Measurements from ENCODE around the gene ASAP2.
"Not testable (repeated sequence)": the region's sequence is repeated elsewhere in the genome, so short reads cannot be mapped to it uniquely, and the experiment has no call there.

The ASAP2 gene

DNA sequence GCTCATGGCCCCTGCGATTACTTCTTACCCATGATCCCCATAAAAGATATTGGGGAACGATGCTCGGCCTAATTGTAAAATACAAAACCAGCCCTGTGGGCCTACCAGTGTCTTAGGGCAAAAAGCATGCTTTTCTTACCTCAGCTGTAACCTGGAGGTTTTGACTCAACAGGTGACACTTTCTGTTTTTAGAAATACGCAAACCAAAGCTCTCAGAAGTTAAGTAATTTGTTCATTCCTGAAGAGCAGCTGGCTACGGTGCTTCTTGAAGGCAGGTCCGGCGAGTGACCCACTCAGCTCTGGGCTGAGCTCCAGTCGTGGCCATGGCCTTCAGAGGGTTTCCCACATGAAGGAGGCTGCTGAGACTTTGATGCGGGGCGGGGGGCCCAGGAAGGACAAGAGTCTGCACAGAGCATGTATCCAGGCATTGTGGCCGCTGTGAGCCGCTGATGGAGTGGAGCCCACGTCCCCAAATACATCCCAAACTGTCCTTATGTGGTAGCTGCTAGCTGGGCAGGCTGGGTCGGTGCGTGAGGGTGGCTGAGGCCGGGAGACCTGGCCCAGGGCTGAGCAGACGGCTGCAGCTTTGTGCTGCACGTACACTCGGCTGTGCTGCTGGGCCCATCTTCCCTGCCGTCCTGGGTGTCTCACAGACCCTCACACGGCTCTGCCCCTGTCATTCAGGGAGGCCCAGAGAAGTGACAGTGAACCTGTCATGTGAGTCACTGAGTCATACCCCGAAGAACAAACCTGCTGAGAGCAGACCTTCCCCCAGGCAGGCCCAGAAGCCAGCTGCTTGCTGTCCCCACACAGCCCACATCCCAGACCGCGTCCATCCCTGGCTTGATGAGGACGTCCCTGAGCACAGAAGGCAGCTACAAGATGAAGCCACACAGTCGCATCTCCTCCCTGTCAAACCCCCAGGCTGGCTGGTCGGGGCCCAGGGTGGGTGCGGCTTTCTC lies 182.6 kb downstream of the ASAP2 start:
- DNase-seq, result no peak

DNA sequence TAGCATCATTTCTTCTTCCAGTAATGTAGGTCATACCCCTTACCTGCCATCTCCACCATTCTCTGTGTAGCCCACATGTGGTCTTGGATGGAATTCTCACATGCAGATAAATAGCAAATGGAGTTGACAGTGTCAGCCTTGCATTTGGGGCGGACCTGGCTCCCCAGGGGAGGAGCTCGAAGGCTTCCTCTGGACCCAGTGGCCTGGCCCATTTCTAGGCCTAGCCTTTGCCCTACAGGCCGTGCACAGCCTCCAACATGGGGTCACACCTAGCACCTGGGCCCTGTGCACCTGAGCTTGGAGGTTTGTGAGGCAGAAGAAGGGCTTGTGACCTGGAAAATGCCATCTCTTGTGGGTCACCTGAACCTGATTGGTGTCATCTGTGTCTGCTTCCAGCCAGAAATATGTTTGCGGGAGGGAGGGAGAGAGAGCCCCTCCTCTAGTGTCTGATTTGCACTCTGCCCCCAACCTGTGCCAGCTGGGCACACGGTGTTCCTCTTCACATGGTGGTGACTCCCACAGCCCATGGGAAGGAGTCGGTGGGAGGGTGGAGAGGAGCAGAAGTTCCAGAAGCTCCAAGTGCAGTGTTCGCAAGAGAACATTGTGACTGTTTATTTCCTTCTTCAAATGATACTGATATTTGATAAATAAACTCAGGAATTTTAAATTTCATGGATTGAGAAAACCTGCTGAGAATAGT lies 183.7 kb downstream of the ASAP2 start:
- DNase-seq, result no peak

DNA sequence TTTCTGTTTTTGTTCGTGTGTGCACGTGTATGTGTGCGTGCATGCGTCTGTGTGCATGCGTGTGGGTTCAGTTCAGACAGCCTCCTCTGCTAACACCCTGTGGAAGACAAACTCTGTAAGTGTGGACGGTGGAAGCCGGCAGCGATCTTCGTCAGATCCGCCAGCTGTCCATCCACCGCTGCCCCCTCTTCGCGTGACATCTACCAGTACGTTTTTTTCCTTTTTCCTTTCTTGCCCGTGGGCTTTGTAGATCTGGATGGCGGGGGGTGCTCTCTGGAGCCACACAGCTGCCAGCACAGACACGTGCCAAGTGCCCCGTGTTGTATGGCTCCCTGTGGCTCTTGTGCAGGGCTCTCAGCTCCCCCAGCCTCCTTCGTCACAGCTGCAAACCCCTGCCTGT lies 184.4 kb downstream of the ASAP2 start:
- DNase-seq, result no peak

DNA sequence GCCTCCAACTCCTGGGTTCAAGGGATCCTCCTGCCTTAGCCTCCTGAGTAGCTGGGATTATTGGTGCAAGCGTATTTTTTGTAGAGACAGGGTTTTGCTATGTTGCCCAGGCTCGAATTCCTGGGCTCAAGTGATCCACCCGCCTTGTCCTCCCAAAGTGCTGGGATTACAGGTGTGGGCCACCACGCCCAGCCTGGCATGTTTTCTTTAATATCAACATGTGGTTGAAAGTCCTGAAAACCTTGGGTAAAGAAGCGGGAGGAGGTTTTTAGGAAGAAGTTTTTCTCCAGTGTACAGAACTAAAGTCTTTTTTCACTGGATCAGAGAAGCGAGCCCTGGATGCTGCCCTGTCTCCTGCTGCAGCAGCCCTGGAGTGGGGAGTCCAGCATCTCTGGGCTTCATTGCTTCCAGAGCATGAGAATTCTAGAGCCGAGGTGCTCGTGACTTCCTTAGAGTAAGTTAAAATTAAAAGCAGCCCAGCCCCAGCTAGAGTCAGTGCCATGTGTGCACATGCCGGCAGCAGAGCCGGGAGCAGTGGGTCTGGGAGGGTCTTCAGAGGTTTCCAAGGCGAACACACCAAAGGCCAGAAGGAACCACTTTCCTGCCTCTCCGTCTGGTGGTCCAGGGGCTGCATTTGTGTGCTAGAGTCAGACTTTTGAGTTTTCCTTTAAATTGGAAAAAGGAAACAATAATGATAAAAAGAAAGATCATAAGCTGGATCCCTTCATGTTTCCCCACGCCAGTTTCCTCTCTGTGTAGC lies 185.5 kb downstream of the ASAP2 start:
- no peak for DNase-seq

DNA sequence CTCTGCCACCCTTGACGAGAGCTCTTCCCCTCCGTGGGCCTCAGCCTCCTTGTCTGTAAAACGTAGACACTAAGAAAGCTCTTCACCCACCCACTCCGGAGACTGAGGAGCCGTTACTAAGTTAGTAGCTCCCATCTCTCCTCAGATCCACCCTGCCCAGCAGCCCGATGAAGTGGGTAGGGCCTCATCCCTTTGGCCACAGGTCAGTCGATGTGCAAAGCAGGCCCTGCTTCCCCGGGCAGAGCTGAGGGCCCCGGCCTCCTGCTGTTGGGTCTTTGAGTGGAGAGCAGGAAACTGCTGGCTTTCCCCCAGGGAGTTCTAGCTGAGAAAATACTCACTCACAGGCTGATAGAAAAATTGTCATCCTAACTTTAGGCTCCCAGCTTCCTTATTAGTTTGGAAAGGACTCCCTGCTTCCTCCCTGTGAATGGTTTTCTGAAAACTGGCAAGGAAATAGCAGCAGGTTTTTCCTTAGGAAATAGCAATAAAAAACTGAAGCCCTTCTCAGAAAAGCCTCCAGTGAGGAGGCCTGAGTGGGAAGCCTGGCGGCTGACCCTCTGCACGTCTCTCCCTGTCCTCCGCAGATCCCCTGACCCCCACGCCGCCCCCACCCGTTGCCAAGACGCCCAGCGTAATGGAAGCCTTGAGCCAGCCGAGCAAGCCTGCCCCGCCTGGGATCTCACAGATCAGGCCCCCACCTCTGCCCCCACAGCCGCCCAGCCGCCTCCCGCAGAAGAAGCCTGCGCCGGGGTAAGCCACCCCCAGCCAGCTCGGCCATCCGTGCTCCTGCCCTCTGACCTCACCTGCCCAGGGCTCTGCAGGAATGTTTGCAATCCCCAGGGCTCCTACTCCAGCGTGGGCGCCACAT lies 186.5 kb downstream of the ASAP2 start:
- DNase-seq, result no peak

DNA sequence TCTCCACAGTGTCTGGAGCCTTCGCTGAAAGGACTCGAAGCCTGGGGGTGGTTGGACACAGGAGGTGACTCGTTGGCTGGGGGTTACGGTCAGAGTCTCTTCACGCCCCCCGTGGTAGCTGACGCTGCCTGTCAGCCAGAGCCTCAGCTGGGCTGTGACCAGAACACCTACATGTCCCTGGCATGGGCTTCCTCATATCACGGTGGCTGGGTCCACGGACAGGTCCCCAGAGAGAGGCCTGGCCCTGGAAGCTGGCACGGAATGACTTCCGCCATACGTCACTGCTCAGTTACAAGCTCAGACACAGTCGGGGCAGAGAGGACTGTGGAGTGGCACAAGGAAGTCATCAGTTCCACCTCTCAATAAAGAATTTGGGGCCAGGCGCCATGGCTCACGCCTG lies 188.2 kb downstream of the ASAP2 start:
- DNase-seq, result no peak

DNA sequence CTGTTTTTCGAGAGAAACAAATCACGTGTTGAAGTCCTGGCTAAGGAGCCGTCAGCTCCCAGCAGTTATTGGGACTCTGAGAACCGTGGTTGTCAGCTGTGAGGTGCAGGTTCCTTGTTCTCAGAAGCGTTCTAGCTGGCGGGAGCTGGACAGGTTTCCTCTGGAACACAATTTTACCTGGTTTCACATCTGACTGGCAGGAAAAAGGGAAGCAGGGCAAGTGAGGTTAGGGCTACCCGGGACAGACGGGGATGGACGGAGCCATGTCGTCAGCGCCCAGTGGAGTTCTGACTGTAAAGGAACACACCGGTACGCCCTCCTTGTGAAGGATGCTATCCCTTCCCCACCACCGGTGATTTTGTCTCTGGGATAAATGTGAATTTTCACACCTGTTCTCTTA lies 190.6 kb downstream of the ASAP2 start:
- DNase-seq, result no peak

DNA sequence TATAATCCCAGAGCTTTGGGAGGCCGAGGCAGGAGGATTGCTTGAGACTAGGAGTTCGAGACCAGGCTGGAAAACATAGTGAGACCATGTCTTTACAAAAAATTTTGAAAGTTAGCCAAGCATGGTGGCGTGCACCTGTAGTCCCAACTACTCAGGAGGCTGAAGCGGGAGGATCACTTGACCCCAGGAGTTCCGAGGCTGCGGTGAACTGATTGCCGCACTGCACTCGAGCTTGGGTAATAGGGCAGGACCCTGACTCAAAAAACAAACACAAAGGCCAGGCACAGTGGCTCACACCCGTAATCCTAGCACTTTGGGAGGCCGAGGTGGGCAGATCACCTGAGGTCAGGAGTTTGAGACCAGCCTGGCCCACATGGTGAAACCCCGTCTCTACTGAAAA lies 191.6 kb downstream of the ASAP2 start:
- DNase-seq, result not testable (repeated sequence)

DNA sequence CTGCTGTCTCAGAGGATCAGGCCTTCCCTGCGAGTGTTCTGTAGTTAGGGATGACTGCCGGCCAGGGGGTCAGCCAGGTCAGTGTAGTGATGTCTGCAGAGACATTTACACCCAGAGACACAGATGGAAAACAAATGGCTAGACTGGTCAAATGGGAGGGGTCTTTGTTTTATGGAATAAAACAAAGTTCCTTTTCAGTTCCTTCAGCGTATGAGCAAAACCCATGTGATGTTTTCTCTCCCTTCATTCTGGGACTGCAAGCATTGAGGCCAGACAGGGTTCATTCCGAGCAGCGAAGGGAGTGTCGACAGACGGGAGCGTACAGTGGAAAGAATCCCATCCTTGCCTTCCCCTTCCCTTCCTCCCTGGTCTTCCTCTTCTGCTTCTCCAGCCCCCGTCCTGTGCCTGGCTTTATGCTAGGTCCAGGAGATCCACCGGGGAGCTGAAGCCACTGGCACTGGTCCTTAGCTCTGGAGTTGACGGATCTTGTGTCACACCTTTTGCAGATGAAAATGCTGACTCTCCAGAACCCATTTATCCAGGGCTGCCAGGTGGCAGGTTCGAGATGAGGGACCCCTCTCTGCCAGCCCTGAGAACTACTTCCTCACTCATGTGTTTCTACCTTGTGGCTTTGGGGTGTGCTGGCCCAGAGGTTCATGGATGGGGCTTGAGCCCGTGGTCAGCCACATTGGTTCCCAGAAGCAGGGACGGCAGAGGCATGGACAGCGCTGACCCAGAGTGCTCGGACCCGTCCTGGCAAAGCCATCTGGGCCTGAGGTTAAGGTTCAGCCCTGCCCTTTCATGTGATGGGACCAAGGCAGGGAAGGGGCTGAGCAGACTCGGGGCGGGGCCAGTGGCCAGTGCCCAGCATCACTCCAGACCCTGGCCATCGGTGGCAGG lies 192.5 kb downstream of the ASAP2 start:
- DNase-seq, result no peak

DNA sequence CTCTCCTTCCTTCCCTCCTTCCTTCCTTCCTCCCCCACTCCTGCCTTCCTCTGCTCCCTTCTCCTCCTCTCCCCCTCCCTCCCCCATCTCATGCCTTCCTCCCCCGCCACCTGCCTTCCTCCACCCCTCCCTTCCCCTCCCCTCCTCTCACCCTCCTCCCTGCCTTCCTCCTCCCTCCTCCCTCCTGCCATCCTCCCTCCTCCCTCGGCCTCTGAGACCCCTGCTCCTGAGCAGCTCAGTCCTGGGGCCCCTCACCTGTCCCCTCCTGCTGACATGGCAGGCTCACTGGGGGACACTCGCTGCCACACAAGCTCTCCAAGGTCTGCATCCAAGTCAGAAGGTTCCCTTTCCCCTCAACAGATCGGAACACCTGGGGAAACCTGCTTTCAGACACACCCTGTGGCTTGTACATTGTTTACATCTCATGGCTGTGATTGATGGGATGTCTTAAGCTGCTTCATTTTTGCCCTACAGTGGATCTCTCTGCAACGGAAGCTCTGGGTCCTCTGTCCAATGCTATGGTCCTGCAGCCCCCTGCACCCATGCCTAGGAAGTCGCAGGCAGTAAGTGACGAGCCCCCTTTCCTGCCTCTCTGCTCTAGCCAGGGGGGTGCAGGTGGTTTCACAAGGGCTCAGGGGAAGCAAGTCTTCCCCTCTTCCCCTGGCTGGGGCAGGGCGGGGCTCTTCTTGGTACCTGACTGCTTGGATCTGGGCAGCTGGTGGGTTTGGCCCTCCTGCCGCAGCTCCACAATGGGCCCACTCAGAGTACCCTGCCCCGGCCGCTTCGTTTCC lies 193.9 kb downstream of the ASAP2 start:
- DNase-seq, result no peak

DNA sequence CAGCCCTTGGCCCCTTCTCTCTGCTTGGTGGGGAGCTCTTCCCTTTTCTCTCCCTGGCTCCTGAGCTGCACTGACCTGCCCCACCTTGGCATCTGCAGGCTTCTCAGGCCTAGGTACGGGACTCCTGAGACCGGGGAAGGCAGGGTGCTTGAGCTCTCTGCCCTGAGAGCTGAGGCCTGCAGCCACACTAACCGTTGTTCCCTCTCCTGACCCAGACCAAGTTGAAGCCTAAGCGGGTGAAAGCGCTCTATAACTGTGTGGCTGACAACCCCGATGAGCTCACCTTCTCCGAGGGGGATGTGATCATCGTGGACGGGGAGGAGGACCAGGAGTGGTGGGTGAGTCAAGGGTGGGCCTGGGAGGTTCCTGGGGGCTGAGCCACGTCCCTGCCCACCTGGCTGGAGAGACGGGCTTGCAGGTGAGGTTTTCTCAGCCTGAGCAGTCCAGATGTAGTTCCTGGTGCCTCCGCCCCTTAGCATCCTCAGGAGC lies 194.5 kb downstream of the ASAP2 start:
- DNase-seq, result no peak

DNA sequence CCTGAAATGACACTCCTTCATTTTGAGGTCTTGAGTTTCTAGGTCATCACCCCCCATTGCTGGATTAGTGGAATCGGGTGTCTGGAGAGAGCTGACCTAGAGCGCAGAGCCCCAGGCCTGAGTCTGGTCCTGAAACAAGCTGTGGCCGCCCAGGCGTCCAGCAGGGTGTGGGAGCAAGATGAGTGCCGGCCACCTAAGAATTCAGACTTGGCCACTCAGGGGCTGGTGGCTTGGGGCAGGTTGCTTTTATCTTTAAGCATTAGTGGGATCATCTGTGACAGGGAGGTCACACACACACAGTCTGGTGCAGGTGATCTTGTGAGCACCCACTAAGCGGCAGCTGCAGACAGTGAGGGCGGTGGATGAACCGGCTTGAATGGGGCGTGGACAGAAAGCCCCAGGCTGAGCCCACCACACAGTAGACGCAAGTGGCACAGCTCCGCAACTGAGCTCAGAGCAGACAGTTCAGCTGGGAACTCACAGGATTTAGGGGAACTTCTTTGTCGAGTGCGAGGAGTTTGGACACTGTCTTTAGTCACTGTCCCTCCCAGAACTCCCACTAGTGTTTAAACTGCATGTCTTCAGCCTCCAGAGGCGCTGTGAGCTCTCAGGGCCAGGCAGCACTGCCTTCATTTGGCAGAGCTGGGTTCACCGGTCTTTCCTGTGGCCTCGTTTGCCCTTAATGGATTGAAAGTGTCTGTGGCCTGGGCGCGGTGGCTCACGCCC lies 195.2 kb downstream of the ASAP2 start:
- DNase-seq, result no peak

DNA sequence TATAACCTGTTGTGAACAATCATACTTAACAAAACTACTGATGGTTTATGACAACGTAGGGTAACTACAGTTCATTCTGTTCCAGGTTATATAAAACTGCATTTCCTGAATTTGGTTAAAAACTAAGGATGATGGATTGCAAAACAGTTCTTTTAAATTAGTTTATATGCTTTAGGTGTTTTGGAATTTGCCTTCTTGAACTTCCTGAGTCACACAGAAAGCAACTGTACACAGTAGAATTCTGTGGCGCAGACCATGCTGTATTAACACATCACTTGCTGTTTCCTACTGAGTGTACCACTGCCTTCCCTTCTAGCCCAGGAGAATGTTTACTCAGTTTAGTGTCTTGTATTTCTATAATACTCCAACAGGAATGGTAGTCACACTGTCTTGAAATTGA lies 197.3 kb downstream of the ASAP2 start:
- no peak for DNase-seq

DNA sequence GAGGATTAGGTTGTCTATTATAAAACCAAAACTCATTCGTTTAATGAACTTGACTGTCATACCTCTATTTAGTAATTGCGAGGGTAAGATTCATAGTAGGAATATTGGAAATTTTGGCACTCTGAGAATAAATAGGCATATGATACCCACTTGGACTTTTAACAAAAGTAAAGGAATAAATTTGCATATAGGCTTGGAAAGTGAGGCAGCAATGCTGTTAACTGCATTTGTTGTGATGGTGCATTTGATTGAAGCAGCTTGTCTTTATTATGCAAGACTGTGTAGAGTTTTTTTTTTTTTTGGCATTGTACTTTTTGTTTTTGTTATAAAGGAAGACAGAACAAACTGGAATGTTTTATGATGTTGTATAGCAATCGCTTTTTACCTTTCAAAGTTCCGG lies 197.8 kb downstream of the ASAP2 start:
- no peak for DNase-seq

DNA sequence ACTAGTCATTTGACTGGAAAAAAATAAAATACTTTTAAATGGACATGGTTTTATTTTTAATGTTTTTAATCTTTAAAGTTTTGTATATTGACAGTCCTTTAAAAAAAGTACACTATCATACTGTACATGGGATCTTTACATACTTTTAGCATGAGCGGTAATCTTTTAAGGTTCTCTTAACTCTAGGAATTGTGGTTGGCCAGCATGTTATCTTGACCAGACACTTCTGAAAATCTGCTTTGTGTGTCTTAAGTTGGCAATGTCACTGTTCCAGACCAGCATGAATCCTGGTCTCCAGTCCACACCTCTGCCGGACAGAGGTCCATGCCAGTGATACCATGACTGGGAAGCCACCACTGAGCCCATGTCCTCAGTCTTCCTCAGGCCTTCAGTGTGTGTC lies 199.0 kb downstream of the ASAP2 start:
- DNase-seq, result no peak

DNA sequence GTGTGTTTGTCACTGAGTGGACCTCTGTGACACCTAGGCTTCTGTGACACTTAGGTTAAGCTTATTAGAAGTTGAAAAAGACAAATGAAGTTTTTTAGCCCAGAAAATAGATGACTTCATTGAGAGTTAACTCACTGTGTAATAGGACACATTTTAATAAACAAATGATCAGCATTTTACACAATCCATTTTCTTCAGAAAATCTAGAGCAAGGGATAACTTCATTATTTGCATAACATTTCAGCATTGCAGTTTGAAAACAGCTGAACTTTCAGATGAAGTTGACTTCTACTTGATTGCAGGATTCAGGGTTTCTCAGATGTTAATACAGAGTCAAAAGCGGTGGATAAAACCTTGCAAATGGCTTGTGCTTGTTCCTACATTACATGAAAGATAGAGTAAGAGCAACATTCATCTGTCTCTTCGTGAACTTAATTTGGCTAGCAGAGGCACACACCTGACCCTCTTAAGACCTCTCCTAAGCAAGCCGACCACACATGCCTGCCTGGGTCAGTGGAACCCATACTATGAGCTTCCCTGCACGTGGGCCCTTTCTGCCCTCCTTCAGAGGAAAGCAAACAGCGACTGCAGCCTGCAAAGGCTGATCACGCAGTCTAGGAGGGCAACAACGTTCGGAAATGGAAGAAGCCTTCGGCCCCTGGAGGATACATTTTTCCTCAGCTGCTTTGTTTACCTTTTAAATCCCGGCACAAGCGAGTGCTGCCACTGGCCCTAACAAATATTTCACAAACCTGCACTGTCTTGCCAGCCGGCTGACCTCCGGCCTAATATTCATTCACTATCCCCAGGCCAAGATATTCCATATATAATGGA lies 200.1 kb downstream of the ASAP2 start:
- DNase-seq, result no peak

DNA sequence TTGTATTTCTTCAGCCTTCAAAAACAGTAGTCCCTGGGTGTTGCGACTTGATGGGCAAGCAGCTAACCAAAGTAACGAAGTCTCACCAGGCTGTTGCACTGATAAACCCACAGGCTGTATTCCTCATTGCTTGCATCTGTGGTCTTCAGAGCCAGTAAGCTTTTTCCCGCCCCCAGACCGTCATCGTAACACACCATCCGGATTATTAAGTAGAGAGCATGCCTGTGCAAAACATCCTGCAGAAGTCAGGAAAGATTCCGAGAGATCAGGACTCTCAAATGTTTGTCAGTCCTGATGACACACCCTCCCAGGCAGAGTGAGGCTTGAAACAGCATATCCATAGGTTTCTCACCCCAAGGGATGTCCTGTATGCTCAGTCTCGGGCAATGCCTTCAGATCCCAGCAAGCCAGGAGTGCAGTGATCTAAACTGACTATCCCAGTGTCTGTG lies 200.8 kb downstream of the ASAP2 start:
- DNase-seq, result no peak

DNA sequence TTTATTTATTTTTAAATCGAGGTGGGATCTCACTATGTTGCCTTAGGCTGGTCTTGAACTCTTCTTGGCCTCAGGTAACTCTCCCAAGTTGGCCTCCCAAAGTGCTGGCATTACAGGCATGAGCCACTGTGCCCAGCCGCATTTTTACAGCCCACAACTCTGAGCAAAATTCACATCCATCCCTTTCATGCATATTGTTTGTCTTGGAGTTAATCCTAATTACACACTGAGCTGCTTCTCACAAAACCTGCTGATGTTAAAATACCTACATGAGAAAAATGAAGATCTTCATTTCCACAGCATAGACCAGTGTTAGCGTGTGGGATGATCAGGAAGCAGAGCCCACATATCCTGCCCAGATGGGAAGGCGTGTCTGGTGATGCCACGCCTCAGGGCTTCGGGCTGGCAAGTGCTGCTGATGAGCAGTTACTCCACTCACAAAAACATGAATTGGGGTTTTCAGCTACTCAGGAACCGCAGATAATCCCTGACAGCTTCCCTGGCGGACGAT lies 202.1 kb downstream of the ASAP2 start:
- DNase-seq, result no peak

Data from NCI-H774 (cell line).